NCI-H510A (cell line): ENCODE results near the gene PHLPP1.
"Not testable (repeated sequence)": the region's sequence is repeated elsewhere in the genome, so short reads cannot be mapped to it uniquely, and the experiment has no call there.

Source experiments
- DNase-seq: peaks from one replicate; lab custom pipeline; 2025; lab: John Stamatoyannopoulos, UW

The PHLPP1 gene

DNA sequence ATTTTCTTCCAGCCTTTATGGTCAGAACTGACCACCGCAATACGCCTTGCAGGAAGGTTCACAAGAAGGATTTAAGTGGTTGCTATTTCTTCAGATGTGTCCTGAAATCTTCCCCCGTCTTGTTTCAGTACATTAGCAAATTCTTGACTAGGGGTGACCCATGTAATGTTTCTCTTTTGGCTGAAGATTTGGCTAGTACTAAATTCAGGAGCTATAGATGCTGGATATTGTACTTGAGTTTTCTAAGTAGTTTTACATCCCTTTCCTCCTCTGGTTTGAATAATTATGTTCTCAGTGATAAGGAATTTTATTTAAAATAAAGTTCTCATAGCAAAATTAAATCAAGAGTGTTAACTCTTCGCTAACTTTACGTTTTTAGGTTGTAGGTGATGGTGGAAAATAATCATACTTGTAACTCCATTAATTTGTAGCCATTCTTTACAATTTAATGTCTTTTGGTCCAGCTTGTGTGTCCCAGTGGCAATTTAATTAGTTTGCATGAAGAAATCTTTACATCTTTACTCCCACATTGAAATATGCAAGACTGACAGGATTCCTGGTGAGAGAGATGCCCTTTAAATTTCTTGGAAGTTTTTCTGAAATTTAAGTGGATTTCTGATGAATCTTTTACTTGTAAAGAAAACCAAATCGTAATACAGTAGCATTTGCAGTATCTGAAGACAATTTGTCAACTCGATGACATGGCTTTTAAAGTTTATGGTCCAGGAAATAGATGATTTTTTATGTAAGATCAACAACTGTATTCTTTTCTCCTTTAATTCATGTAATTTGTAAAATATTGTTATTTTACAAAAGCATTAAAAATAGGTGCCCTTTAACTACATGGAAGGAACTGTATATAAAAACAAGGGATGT, 2.8 kb downstream of the PHLPP1 start:
- DNase-seq: no peak

DNA sequence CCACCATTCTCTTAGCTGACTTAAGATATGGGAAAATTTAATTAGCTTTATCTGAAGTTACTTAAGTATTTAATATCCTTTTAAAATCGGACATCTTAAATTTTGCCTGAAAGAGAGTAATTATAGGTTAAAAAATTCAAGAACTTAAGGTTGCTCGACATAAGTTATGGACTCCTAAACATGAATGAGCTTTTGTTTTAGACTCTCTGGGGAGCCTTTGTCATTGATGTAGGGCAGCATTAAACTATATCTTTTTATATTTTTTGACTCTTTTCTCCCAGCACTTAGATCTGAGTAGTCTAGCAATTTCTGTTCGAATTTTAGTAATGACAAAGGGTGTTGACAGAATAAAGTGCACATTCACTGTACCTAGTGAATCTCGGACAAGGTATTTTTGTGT, 4.7 kb downstream of the PHLPP1 start:
- DNase-seq: no peak

DNA sequence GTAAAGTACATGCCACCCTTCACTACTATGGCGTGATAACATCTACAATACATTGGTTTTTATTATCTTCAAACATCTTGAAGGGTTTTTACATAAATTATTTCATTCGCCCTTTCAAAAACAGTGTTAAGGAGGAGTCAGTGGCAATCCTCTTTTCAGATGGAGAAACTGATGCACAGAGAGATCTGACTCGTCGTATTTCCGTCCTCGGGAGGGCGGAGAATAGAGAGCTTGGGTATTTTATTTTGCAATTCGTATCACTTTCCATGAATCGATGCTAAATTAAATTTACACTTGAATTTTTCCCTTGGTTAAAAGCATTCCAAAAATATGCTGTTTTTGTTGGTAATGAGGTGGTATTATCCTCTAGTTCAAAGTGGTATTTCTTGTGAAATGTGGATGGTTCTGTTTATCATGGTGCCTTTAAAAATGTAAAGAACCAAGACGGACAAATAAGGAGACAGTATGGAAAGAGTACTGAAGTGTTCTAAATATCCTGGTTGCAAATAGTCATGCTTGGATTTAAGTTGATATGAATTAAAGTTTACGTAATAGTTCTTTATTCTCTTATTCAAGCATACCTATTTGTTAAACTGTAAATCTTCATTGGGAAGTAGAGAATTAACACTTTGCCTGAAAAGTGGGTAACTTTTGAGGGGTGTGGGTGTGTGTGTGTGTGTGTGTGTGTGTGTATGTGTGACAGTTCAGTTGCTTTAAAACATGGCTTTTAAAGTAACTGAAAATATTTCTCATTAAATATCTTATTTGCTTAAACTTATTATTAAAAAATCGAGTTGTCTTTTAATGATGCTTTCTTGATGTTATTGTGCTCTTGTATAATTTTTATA, 5.6 kb downstream of the PHLPP1 start:
- no peak for DNase-seq

DNA sequence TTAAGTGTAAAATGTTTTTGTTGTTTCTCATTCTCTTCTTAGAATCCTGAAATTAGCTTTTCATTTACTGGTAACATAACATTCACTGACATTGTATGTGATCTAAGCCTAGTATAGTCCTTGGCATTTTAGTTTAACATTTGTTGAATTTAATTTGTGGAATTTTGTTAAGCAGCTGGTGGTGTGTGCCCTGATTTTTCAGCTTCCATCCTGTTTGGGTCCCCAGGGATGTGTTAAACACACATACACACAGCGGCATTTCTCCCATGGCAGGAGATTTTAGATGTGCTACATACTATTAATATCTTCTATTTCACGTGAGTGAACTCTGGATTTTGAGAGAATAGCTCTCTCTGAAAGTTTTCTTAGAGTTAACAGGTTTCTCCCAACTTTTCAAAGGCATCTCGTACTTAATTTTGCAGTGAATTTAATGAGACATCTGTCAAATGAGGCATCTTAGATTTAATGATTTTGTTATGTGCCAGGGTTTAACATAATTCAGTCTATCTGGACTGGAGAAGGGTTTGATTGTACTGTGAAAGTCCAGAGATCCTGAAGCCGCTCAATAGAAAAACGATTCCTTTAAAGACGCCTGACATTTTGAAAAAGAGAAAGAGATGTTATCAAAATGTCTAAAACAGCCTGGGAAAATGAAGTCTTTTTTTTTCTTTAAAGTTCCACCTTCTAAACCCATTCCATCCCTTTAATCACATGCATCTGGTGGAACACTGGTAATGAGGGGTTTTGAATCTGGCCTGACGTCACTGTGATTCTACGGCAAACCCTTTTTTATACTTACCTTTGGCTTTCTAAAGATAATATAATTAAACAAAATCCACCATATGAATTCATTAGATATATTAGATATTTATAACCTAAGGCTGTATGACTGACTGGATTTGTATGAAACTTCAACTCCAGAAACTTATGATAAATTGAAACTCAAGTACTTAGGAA, 6.8 kb downstream of the PHLPP1 start:
- DNase-seq: no peak

DNA sequence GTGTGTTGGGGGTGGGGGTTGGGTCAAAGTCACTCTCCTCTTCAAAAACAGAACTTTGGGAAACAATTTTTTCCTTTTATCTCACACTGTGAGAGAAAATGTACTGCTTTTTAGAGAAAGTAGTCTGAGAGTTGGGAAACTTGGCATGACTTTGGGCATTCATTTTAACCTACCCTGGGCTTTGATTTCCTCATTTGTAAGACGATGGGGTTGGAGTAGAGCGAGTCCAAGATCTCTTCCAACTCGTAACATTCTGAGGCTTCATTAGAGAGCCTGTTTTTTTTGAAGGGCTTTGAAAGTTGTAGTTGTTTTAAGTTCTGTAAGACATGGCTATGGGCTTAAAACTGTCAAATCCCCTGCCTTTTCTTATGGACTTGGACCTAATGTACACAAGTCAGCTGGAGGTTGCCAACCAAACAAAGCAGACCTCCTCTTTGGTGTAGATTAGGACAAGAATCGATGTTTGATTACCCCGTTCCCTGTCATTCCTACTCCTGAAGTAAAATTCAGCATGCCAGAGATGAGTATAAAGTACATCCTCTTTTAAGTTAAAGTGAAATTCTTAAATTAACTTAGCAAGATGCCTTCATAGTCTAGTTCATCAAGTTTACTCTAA, 8.4 kb downstream of the PHLPP1 start:
- no peak for DNase-seq

DNA sequence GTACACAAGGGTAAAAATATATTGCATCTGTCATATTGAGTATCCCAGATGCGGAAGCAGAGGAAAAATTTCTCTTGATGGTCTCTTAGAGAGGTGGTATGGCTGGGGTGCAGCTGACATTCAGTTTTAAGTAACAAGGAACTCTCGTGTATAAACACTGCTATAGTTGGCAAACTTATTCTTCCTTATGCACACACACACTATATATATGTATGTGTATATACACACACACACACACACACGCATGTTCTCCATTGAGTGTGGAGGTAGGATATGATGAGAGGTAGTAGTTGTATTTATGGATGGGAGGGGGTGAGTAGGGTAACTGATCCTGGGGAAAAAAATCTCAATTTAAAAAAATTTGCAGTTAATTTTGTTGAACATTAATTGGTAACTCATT, 10.6 kb downstream of the PHLPP1 start:
- no peak for DNase-seq

DNA sequence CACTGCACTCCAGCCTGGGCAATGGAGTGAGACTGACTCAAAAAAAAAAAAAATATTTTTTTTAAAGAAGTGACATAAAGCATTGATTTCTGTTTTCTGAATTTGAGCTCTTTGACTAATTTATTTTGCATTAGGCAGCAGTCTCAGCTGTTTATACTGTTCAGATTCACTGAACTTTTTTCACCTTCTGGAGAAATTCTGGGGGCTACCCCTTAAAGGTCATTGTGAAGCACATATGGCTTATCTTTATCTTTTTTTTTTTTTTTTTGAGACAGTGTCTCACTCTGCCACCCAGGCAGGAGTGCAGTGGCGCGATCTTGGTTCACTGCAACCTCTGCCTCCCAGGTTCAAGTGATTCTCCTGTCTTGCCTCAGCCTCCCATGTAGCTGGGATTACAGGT, 12.9 kb downstream of the PHLPP1 start:
- no peak for DNase-seq

DNA sequence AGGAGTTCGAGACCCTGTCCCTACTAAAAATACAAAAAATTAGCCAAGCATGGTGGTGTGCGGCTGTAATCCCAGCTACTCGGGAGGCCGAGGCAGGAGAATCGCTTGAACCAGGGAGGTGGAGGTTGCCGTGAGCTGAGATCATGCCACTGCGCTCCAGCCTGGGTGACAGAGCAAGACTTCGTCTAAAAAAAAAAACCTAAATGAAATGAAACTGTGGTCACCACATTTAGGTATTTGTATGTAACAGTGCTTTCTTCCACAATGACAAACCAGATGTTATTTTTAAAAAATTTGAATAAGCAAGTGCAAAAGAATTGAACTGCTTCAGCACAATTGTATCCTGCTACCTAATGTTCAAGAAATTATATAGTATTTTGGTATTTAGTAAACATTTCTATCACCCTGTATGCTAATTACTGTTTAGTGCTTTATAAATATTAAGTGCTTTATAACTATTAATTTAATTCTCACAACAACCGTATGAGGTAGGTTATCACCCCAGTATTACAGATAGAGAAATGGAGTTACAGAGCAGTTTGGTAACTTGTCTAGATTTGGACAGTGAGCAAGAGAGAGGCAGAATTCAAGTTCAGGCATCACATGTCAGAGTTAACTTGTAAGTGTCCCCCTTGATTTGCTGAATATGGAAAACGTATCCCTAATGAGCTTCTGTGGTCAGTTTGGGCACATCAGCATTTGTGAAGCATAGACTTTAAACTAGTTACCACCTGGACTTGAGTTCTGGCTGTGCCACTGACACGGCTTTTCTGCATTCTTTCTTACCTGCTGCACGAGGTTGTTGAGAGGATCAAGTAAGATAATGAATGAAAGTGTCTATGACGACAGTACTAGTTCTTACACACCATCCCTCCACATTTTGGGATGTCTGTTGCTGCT, 14.4 kb downstream of the PHLPP1 start:
- DNase-seq: no peak

DNA sequence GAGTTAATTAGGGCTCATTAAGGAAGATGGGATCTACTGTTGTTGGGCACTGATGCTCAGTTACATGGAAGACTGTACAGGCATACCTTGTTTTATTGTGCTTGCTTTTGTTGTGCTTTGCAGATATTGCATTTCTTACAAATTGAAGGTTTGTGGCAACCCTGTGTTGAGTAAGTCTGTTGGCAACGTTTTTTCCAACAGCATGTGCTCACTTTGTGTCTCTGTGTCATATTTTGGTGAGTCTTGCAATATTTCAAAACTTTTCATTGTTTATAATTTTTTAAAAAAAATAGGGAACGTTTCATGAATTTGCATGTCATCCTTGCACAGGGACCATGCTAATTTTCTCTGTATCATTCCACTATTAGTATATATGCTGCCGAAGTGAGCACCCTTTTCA, 15.6 kb downstream of the PHLPP1 start:
- DNase-seq: no peak

DNA sequence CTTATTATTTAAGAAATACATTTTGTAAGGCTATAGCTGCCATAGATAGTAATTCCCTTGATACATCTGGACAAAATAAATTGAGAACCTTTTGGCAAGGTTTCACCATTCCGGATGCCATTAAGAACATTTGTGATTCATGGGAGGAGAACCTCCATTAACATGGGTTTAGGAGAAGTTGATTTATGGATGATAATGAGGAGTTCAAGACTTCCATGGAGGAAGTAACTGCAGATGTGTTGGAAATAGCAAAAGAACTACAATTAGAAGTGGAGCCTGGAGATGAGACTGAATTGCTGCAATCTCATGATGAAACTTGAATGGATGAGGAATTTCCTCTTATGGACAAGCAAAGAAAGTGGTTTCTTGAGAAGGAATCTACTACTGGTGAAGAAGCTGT, 17.3 kb downstream of the PHLPP1 start:
- DNase-seq: no peak

DNA sequence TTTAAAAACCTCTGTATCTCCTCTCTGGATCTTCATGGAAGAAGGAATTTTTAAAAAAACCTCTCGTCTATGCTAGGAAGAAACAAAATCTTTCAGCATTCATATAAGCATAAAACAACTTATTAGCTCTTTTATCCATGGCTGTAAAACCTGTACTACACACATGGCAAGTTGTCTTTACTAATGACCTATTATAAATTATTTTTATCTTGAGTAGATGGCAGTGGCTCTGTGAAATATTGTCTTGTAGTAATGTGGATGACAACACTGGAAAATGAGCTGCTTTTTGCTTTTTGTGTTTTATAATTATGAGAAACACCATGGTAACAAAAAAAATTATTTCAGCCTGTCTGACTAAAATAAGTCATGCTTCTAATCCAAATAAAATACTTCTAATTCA, 18.9 kb downstream of the PHLPP1 start:
- DNase-seq: no peak

DNA sequence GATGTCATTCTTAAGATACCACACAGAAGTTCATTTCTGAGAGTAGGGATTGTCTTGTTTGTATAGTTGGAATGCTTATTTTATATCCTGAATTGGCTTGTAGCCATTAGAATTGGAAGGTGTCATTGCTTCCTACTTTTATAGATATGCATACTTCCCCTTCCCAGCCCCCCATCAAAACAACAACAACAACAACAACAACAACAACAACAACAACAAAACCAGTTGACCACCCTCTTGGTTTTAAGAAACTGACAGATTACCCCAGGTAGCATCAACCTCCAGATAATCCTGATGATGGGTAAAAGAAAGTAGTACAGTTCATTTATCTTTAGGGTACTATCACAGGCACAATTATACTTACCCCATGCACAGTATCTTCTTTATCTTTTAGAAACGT, 20.0 kb downstream of the PHLPP1 start:
- DNase-seq: no peak

DNA sequence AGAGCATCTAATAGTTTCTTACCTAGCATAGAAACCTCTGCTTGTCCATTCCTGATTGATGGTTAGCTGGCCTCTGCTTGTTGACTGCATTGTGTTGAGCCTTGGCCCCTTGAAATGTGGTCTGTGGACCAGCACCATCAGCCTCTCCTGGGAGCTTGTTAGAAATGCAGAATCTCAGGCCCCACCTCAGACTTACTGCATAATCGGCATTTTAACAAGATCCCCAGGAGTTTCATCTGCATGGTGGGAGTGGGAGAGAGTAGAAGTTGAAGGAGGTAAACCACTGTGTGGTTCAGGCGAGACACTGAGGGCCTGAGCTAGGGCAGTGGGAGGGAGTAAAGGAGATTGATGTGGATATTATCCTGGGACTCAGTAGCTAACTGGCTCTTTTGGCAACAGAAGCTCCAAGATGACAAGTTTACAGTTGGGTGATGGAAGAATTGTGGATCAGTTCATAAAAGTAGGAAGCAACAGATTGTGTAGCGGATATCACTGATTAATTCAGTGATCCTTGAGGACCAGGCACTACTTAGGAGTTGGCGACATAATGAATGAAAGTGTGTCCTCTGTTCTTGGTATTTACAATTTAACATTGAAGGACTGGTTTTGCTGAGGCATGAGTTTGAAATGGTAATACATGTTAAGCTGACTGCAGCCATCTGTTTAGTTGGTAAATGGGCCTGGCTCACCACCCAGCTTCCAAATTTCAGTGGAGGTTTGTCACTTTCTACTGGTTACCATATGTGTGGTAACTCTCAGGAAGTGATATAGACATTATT, 20.9 kb downstream of the PHLPP1 start:
- DNase-seq: no peak

DNA sequence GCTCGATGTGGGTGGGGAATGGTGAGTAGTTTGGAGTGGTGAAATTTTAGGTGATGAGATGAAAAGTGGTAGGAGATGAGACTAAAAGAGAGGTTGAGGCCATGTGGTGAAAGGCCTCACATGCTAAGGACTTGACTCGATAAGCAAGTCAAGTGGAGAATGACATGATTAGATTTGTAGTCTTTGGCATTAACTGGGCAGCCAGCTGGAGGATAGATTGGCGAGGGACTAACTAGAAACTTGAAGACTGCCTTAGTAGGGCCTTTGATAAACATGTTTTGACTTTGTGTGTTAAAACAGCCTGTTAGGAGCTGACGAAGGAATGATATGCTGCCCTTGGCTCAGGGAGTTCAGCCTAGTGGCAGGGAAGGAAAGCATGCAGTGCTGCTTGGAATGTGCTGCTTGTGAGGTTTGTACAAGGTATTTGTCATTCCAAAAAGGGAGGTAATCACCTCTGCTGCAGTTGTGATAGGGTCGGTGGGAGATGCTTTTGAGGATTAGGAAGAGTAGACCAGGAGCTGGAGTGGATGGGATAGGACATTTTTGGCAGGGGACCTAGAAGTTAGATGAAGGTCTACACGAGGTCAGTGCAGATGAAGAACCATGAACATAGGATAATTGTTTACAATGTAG, 22.0 kb downstream of the PHLPP1 start:
- DNase-seq: no peak

DNA sequence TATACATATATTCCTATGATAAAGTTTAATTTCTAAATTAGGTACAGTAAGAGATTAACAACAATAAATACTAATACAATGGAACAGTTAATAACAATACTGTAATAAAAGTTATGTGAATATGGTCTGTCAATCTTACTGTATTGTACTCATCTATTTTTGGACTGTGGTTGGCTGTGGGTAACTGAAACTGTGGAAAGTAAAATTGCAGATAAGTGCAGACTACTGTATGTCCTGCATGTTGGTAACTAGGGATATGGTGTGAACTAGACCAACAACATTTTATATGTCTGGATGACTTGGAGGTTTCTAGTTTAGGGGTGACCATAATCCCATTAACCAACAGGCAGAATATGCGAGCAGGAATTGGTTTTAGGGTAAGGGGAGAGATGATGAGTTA, 23.3 kb downstream of the PHLPP1 start:
- DNase-seq: no peak

DNA sequence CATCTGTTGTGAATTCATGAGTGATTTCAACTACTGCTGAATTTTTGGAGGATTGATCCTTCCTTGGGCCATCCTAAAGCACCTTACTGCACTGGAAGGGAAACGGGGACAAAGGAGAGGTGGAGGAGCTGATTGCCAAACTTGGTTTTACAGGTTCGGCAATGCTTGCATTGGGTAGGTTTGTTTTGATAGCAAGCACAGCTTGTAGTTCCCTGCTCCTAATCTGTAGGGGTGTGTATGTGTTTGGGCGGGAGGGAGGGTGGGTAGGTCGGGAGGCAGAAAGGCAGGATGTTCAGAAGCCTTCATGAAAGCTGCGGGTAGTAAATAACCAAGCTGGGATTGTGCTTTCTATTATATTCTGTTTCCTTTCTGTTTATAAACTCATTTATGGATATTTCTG, 24.6 kb downstream of the PHLPP1 start:
- no peak for DNase-seq

DNA sequence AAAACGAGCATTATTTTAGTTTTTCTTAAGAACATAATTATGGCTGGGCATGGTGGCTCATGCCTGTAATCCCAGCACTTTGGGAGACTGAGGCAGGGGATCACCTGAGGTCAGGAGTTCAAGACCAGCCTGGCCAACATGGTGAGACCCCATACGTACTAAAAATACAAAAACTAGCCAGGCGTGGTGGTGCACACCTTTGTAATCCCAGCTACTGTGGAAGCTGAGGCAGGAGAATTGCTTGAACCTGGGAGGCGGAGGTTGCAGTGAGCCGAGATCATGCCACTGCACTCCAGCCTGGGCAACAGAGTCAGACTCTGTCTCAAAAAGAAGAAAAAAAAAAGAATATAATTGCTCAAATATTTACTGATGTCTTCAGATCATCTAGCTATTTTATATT, 25.3 kb downstream of the PHLPP1 start:
- not testable (repeated sequence) for DNase-seq

DNA sequence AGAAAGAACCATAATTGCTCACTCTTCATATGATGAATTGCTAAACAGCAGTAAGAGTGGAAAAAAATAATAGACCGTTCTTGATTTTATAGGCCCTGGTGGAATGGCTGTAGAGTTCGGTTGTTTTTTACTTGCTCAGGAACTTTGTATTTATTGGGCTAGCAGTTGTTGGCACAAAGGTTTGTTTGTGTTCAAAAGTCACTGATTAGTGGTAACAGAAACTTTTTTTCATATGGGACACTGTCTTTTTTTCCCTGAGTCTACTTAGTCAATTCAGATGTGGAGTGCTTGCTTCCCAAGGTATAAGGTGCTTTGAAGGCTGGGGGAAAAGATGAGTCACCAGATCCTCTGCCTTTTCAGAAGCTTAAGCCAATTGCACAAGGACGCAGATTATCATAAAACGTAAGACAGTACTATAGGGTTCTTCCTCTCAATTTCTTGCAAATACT, 25.8 kb downstream of the PHLPP1 start:
- DNase-seq: no peak

DNA sequence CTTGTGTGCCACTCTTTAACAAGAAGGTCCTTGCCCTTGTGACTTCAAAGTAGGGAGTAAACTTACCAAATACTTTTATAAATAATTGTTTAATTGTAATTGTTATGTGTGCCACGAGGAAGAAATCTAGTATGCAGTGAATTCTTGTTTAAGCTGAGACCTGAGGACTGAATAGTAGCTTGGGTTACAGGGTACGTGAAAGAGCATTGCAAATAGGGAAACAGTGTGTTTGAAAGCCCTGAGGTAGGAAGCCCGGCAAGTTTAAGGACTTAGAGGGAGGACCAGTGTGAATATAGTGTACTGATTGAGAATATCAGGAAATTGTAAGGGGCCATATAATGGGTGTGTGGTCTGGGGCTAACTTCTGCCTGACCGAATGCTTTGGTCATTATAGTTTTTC, 26.2 kb downstream of the PHLPP1 start:
- DNase-seq: no peak
